NT2/D1 (cell line): Measurements from ENCODE around the gene RBMS3.
"Not testable (repeated sequence)": the region's sequence is repeated elsewhere in the genome, so short reads cannot be mapped to it uniquely, and the experiment has no call there.

ENCODE experiments used
- DNase-seq: peaks from one replicate; pipeline ENCODE4 v3.0.0-alpha.2; 2011; ENCODE audit warnings: low read depth, low spot score
- H3K27me3 ChIP-seq: 2 replicates; pipeline ENCODE4 v1.6.0; 2011; ENCODE audit warnings: mild to moderate bottlenecking; ENCODE audit not compliant: insufficient read length, insufficient read depth
- H3K36me3 ChIP-seq: 2 replicates; pipeline ENCODE4 v1.6.1; 2011; ENCODE audit warnings: mild to moderate bottlenecking, low read length, mixed read lengths; ENCODE audit not compliant: insufficient read depth, insufficient read length
- H3K4me1 ChIP-seq: 2 replicates; pipeline ENCODE4 v1.5.1; 2011; ENCODE audit not compliant: insufficient read depth, insufficient read length
- H3K4me3 ChIP-seq: 2 replicates; pipeline ENCODE4 v1.5.1; 2011; ENCODE audit warnings: low read depth; ENCODE audit not compliant: insufficient read length
- H3K9ac ChIP-seq: 2 replicates; pipeline ENCODE4 v1.6.0; 2011; ENCODE audit warnings: low read depth; ENCODE audit not compliant: insufficient read length
- H3K9me3 ChIP-seq: 2 replicates; pipeline ENCODE4 v1.5.1; 2011; ENCODE audit warnings: mild to moderate bottlenecking, low read length; ENCODE audit not compliant: insufficient read depth
- SUZ12 ChIP-seq: IDR thresholded peaks from 2 replicates; pipeline ENCODE4 v1.6.1; 2011; ENCODE audit not compliant: insufficient read length, insufficient read depth; ENCODE audit errors: extremely low read depth
- YY1 ChIP-seq: IDR thresholded peaks from 2 replicates; pipeline ENCODE4 v1.6.1; 2011; ENCODE audit not compliant: insufficient read length, insufficient read depth
- ZNF274 ChIP-seq: IDR thresholded peaks from 2 replicates; pipeline ENCODE4 v1.6.1; 2011; ENCODE audit warnings: mild to moderate bottlenecking, low read depth, low read length

Gene RBMS3

DNA sequence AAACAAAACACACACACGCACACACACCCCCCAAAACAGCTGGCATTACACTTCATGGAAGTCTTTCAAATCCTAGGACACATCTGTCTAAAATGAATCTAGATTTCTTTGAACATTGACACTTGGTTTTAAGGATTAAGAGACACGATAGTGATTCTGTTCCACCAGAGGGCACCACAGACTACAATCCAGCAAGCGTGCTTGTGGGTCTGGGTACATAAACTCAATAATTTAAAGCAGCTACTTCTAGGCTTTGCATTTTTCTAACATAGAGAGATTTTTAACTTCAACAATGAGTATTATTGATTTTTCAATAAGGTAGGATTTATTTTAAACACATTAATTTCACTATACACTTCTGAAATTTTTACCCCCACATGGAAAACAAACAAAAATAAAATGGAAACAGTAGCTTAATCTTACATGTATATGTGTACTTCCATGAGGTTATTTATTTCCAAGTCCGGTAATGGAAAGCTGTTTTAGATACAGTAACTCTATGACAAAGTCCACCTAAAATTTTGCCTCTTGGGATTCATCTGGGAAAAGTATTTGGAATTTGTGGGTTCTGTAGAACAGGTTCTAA lies 761.5 kb downstream of the RBMS3 start:
- DNase-seq, result peak; percentile 66
- H3K36me3 ChIP-seq, result no peaks in the 10 kb centered on the region

DNA sequence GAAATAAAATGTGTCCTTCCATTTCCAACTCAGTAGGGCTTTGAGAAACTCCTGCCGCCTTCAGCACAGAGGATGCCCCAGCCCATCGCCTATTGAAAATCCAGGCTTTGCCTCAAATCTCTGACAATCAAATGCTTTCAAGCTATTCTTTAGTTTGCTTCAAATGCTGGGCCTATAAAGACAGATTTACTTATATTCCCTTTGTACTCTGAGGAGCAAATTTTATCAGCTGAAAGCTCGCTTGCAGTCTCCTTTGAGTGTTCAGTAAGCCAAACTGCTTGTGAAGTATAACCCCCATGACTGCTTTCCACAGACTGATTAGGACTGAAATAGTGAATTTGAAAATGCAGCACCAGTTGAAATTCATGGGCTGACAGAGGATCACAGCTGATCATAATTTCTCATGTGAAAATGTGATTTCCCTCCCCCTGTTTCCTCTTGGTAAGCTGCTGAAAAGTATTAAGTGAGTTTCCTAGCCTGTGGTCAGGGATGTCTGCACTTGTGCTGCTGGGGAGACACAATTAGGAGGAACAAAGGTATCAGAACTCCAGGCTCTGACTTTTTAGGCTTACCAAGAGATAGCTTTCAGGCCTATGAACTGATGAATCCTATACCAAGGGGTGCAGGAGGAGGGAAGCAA lies 762.2 kb downstream of the RBMS3 start:
- no peak for TF ChIP-seq ZNF274
- TF ChIP-seq SUZ12, result no peak
- no peak for TF ChIP-seq YY1
- H3K9ac ChIP-seq, result no peak overlapping the region

More for the DNA sequence above, 761.5 kb downstream of the RBMS3 start:
- Histone ChIP-seq H3K9ac (no peak overlapping the region), H3K4me1 (no peaks in the 10 kb centered on the region), H3K27me3 (no peaks in the 10 kb centered on the region), H3K9me3 (no peaks in the 10 kb centered on the region), H3K4me3 (no peak overlapping the region)
- TF ChIP-seq ZNF274 (no peak), SUZ12 (no peak), YY1 (no peak)

DNA sequence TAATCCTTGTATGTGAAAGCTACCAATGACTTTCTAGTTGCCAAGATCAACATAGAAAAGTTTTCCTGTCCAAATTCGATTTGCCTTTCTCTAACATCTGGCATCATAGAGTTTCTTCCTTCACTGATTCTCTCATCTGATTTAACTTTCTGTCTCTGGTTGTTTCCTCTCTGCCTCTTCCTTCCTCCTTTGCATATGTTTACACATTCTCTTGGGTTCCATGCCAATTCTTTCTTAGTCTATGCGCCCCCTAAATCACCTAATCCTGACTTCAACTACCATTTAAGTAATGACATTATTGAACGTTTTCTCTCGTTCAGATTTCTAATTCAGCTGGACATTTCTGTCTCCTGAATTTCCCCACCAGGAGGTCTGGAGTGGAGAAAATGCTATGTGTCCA lies 763.6 kb downstream of the RBMS3 start:
- H3K36me3 ChIP-seq, result no peaks in the 10 kb centered on the region
- H3K27me3 ChIP-seq, result no peaks in the 10 kb centered on the region
- no peaks in the 10 kb centered on the region for H3K4me1 ChIP-seq
- TF ChIP-seq ZNF274, result no peak
- TF ChIP-seq YY1, result no peak
- no peak for TF ChIP-seq SUZ12
- peaks cover 11% of the 10 kb centered on the region for H3K9me3 ChIP-seq
- no peak for DNase-seq
- no peak overlapping the region for H3K9ac ChIP-seq
- H3K4me3 ChIP-seq, result no peak overlapping the region

More for the DNA sequence above, 762.2 kb downstream of the RBMS3 start:
- no peak overlapping the region for H3K4me3 ChIP-seq
- DNase-seq, result no peak
- H3K36me3 ChIP-seq, result no peaks in the 10 kb centered on the region
- H3K27me3 ChIP-seq, result no peaks in the 10 kb centered on the region
- H3K9me3 ChIP-seq, result no peaks in the 10 kb centered on the region
- H3K4me1 ChIP-seq, result no peaks in the 10 kb centered on the region

DNA sequence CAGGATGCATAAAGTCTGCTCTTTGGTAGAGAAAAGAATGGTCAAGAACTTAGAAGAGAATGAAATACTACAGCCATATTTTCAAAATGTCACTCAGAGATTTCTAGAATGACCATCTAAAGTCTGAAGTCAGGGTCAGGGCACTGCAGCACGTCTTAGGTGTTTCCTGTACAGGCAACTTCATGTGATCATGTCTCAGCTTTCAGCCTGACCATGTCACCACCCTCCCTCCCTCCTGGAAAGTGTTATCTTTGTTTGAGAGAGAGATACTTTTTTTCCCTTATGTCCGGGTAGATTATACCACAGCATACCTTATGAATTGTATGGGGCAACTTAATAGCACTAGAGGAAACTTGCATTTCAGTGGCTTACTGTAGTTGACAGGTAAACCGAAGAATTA lies 767.6 kb downstream of the RBMS3 start:
- Histone ChIP-seq H3K9me3 (peaks cover 20% of the 10 kb centered on the region), H3K36me3 (no peaks in the 10 kb centered on the region), H3K4me3 (no peak overlapping the region), H3K27me3 (no peaks in the 10 kb centered on the region), H3K9ac (no peak overlapping the region), H3K4me1 (no peaks in the 10 kb centered on the region)
- no peak for DNase-seq
- TF ChIP-seq ZNF274 (no peak), YY1 (no peak), SUZ12 (no peak)

DNA sequence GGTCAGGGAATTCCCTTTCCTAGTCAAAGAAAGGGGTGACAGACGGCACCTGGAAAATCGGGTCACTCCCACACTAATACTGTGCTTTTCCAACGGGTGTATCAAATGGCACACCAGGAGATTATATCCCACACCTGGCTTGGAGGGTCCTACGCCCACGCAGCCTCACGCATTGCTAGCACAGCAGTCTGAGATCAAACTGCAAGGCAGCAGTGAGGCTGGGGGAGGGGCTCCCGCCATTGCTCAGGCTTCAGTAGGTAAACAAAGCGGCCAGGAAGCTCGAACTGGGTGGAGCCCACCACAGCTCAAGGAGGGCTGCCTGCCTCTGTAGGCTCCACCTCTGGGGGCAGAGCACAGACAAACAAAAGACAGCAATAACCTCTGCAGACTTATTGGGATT lies 769.2 kb downstream of the RBMS3 start:
- not testable (repeated sequence) for H3K4me1 ChIP-seq, H3K27me3 ChIP-seq, DNase-seq, H3K9ac ChIP-seq, H3K4me3 ChIP-seq, H3K36me3 ChIP-seq
- H3K9me3 ChIP-seq, result peaks cover 20% of the 10 kb centered on the region

DNA sequence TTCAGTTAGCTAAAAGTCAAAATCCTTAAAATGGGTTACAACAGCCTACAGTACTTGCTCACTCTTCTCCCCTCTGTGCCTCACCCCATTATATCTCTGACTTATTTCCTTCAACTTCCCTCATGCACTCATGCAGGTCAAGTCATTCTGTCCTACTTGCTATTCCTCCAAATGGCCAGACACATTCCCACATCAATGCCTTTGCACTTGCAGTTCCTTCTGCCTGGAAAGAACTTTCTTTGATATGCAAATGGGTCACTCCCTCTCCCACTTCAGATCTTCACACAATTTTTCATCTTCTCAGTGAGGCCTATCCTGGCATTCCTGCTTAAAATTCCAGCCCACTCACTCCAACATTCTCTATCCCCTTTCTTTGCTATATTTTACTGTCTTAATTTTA lies 778.4 kb downstream of the RBMS3 start:
- Histone ChIP-seq H3K4me3 (no peak overlapping the region), H3K9me3 (peaks cover 5% of the 10 kb centered on the region; the same call in 1 of the 2 replicates), H3K9ac (no peak overlapping the region), H3K4me1 (no peaks in the 10 kb centered on the region), H3K27me3 (no peaks in the 10 kb centered on the region), H3K36me3 (no peaks in the 10 kb centered on the region)
- TF ChIP-seq SUZ12 (no peak), YY1 (no peak)
- DNase-seq, result peak; percentile 20
